Stimulated activated CD8-positive, alpha-beta memory T cell treated with anti-CD3 and anti-CD28 coated beads, Interleukin-7, amount 100 ng/mL, for 24 hours (primary cell): Measurements from ENCODE around the gene GEMIN8.

Experiments
- DNase-seq: peaks from one replicate; pipeline ENCODE4 v3.0.0-alpha.2; 2020; ENCODE audit warnings: low read depth

The GEMIN8 gene, protein sequence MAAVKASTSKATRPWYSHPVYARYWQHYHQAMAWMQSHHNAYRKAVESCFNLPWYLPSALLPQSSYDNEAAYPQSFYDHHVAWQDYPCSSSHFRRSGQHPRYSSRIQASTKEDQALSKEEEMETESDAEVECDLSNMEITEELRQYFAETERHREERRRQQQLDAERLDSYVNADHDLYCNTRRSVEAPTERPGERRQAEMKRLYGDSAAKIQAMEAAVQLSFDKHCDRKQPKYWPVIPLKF

DNA sequence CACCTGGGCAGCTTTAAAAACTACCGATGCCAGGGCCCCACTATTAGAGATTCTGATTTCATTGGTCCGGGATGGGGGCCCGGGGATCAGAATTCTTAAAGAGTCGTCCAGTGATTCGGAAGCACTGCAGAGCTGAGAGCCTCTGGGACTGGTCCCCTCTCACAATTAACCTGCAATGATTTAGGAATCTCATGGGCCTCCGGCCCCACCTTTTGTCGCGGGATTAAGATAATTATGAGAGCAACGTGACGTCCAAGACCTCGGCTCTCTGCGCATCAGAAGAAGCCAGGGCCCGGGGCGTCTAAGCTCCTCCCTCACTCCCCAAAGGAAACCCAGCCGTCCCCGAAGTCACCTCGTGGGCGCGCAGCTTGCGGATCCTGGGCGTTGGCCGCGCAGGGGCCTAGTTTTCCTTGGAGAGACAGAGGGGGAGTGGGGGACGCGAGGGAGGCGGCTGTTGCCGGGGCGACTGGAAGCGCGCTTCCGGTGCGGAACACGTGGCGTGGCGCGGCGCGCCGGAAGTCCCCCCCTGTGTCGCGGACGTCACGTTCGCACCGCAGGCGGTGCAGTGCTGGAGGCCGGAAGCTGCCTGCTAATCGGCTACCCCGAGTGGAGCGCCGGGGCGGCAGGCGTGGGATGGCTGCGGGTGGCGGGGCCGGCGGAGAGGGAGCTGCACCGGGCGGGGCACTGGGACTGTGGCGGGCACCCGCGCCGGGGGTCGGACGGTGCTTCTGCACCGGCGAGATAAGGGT is at the start of gene GEMIN8:
TSS of gene GEMIN8 (minus strand) at position 468 of the 749 bp plus-strand sequence. CDS start 8,414 bp downstream, outside the sequence.
- DNase-seq, result peak; percentile 69

DNA sequence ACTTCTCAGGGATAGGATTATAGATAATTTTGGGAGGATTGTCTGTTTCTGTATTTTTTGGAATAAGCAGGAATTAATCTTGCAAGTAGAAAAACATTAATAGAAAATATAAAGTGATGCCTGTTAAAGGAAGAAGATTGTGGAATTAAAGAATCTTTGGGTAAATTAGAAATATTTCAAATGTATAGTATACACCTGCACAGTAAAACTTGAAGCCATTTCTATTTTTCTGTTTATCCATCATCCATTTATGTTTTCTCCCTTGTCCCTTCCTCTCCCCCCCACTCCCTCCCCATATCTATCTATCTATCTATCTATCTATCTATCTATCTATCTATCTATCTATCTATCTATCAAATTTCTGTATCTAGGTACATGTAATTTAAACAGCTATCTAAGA is 46.9 kb upstream of the GEMIN8 start:
- no peak for DNase-seq

DNA sequence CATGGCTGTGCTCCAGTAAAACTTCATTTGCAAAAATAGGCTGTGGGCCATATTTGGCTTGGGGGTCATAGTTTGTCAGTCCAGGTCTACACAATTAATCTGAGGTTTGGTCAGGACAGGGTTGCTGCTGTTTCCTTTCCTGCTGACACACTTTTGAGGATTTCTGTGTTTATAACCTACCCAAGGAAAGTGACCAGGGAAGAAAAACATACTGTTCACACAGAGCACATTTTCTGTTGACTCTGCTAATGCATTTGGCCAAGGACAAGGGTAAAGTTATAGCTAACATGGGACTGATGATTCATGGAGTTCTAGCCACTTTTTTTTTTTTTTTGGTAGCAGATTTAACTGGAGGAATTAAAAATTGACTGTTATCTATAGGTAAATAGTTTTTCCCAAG is 43.9 kb upstream of the GEMIN8 start:
- DNase-seq, result no peak

DNA sequence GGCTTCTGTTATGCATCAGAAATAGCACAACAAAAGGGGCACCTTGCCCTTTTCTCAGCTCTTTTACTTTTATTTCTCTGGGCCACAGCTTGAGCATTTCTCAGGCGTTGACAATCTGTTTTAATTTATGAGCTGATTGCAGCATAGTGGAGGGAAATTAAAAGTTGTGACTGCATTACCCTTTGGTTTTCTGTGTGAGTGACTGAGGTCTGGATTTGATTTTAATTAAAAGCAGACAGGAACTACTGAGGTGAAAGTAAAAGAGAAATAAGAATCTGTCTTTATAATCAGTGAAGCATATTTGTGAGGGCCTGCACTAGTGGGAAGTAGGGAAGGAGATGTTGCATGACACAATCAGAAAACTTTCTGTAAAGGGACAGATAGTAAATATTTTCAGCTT is 43.4 kb upstream of the GEMIN8 start:
- DNase-seq, result no peak

DNA sequence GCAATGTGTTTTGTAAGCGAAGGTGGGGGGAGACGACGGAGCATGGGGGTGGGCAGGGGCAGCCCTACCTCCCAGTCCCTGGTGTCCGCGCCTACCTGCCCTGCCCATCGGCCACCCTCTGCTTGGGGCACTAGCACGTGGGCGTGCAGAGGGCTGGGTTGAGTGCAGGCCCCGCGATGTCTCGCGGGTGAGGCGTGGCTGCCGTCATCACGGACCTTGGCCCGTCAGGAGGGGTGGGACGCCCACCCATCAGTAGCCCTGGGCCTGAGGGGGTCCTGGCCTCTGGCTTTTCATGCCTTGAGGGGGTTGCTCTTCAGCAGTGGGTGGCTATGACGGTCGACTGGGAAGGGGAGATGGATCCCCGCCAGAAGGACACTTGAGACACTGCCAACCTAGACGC is 36.1 kb upstream of the GEMIN8 start:
- no peak for DNase-seq

DNA sequence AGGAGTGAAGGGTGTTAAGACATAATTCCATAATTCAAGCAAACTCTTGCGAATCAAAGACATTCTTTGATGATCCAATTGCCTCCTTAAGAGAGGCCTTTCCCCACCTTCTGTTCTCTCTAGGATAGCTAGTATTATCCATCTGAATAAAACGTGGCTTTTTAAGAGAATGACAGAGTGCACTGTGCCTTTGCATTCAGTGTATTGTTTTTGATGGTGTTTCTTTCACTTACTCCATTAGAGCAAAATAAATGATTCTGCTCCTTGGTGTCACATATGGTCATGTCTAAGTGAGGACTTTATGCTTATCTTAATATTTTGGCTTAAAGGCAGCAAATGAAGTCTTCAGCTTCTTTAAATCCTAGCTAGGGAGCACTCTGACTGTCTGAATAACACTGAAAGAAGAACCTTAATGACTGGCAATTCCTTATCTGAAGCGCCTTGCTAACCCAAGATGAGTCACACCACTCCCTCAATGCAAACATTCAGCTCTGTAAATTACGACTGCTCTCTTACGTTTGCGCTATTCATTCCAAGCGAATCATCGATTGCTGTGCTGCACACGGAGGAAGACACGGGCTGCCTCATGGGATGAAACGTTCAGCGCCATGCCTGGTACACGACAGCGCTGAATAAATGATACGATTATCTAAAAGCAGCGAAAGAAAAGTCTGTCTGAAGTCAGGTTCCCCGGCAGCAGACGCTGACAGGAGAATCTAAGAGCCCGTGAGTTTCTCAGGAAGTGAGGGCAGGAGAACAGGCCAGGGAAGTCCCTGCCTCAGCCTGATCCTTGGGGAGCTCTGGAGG is 35.1 kb upstream of the GEMIN8 start:
- no peak for DNase-seq

DNA sequence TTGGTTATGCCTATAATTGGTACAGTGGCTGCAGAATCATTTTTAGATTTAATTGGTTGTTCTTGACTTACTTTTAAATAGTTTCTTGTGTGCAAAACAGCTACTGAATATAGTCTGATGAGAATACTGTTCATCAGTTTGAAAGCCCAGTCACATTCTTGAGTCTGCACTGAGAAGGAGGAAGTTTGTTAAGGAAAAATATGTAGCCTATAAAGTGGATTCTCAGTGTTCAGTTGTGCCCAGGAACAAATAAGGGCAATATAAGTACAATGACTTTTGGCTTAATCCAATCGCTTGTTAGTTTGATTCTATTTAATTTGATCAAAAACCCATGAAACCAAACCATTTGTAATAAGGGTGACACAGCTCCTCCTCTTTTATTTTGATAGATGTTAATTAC is 32.8 kb upstream of the GEMIN8 start:
- no peak for DNase-seq

DNA sequence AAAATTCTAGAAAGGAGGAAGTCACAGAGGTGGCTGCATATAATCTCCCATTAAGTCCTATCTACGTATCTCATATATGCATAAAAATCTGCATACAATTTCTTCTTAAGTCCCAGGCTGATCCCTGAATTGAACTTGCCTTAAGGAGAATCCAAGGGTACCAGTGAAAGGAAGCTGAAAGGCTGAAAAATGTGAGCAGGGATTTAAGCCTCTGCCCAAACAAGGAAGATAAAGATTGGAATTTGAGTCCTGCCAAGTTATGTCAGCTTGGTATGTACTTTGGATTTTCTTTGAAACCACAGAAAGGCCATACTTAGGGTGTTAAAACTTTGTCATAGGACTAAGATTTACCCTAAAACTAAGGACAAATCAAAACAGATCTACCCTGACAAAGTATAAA is 26.5 kb upstream of the GEMIN8 start:
- no peak for DNase-seq

DNA sequence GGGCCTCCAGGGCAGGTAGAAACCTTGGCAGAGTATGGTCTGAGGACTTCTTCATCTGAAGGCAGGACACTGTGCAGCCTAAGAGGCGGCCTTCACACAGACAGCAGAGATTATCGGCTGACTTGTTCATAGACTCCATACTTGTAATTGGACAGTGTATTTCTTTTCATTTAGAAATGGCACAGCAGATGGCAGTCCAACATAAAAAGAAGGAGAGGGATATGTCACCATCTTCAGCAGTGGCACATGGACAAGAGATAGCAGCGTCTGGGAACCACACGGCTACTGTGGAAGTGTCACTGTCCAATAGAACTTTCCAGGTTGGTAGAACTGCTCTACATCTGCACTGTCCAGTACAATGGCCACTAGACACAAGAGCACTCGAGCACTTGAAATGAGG is 21.7 kb upstream of the GEMIN8 start:
- no peak for DNase-seq

DNA sequence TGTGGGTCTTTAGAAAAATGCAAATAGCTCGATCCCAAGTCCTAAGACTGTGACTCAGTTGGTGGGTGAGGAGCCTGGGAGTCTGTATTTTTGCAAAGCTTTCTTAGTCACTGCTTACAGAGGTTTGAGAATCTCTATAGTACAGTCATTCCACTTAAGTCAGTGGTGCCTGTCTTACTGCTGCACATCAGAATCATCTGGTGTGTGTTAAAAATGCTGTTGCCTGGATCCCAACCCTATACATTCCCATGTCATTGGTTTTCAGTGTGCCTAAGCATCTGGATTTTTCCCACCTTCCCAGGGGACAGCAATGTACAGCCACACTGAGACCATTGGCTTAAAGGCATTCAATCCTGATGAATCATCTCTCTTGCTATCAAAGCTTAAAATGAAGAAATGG is 21.0 kb upstream of the GEMIN8 start:
- no peak for DNase-seq

DNA sequence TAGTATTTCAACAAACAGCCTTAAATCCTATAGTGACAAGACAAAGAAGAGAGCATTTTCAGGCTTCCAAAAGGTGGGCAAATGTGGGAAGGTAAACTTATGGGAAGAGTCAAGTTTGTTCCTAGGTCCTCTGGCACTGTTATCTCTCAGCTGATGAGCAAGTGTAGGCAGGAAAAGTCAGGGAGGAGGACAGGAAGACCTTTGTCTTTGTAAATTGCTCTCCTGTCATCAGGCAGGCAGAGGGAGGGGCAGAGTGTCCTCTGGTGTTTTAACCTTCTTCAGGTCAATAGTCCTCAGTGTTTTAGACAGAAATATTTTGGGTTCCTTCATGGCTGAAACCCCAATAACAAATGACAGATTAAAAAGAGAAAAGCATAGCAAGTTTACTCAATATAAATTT is 13.5 kb upstream of the GEMIN8 start:
- no peak for DNase-seq

DNA sequence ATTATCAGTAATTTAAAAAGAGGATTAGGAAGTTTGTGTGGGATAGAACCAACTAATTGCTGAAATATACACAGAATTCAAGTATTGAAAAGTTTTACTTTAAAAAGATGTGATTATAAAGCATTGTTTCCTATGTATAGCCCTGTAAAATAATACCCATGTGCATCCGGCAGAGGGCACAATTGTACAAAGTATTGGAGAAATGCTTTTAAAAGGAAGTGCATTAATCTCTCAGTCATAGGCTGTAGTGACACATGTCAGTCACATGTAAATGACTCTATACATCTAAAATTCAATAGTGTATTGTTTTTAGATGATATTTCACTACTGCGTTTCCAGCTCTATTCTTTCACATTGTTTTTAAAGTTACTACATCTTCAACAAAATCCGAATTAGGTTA is 9.7 kb upstream of the GEMIN8 start:
- DNase-seq, result peak; percentile 17

DNA sequence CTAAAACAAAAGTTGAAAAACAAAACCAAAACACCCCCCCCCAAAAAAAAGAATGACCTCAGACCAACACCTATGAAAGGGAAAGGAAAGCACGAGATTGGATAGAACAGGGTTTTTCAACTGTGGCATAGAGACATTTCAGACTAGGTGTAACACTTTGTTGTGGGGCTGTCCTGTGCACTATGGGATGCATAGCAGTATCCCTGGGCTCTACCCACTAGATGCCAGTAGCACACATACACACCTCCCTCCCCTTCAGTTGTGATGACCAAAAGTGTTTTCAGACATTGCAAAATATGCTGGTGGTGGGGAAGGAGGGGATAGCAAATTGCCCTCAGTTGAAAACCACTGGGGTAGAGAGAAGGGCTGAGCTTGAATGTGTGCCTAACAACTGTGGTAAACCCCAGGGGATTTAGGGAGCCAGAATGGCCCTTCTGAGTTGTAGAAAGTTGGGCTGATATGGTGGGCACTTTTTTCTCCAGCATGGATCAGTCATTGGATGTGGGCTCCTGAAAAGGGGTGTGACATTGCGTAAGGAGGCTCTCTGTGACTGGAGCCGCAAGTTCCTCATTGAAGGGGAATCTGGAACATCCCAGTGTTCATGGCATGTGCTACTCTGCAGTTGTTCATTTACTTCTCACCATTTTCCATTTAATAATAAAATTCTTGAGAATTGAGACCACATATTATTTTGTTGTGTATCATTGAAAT is 8.8 kb upstream of the GEMIN8 start:
- DNase-seq, result no peak

DNA sequence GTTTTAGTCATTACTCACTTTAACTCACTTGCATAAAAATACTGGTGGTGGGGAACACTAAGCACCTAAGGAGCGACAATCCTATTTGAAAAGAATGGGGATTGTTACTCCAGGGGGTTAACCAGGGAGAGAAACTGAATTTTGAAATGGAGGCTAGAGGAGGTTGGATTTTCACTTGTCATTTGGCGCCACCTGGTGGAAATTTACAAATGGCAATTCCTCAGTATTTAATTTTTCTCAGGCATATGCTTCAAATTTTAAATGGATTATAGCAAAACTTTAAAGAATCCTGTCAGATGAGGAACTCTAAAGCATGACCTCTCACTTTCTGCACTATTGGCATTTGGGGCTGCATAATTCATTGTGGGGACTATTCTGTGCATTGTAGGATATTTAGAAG is 2.7 kb upstream of the GEMIN8 start:
- no peak for DNase-seq

DNA sequence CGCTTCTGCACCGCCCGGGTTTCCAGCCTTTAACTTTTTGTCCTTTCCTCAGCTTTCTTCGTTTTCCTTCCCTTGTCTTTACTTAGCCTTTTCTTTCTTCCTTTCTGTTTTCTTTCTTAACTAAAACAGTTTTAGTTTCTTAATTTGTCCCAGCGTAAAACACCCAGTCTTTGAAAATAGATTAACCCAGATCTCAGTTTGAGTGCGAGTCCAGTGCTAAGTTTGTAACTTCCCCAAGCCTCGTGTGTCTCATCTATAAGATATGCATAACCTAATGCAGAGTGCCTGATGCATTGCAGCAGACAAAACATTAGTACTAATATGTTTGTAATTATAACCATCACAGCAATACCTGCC is 460 bp upstream of the GEMIN8 start:
- no peak for DNase-seq

DNA sequence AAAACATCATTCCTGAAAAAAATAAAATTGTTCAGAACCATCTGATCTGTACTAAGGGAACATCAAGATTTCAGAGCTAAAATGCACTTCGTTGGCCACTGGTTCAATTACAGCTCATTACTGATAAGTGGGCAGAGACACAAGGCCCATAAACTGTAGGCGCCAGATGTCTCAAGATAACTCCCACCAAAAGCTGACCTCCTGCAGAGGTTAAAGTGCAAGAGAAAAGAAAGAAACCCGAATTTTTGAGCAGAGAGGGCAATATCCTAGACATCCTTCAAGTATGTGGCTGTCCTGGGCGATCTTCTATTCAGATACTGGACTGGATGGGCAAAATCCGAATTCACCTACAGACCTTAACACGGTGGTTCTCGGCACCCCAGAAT is 660 bp downstream of the GEMIN8 start:
- no peak for DNase-seq

DNA sequence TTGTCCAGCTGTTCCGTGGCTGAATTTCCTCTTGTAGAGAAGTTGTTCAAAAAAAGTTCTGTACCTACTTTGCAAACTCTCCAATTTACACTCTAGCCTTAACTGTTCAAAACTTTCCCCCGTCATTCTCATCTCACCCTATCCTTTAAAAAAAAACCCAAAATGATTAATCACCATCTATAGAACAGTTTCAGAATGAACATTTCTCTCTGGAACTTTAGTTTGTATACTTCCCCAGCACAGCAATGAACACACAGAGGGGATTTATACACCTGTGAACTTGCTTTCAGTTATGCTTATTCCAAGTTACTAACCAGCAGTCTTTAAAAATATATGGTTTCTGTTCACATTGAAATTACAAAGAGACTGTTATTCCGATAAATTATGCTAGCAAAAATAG is 1.2 kb downstream of the GEMIN8 start:
- DNase-seq, result no peak

DNA sequence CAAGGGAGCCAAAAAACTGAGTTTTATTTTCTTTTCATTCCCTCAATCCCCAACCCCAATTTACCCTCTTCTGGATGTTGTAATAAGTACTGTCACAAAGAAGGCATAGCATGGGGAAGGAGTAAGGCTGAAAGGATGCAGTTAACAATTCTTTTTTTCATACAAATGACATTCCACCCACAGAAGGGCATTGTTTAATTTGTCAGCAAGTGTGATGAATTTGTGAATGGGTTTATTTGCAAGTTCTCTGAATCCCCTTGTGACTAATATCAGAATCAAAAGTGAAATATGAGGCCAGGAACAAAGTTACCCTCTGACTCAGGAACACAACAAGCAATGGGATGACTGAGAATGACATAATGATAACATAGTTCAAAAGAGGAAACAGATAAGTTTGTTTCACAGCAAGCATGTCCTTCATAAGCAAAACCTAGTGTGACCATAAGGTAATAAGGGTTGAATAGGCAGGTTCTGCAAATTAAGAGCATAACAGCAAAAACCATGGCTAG is 2.1 kb downstream of the GEMIN8 start:
- no peak for DNase-seq

DNA sequence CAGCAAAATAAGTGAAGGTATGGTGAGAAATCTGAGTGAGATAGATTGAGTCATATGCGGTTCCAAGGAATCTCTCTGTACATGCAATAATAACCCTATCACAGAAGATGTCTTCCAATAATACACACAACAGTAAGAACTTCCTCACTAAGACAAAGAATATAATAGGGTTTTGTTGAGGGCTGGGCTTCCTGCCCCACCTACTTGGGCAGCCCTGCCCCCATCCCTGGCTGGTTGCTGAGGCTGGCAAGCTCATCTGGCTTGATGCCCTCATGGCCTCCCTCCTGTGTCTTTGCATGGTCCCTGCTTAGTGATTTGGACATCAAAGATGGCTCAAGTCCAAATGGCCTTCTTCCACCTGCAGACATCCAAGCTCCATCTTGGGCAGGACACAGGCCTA is 2.7 kb downstream of the GEMIN8 start:
- DNase-seq, result no peak

DNA sequence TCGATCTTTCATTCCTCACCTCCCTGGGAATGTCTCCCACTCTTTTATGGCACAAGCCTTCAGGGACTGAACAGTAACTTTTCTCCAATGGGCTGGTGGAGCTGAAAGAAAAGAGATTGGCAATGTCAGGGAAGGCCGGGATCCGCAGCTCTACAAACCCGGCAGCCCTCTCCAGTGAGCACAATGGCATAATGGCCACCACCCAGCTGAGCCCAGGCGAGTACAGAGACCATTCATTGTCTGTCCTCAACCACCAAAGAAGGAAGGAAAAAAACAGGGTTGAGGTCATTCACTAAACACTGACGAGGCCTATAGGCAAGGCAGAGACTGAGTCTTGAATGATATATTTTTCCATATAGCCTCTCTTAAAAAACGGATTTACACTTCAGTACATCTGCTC is 3.6 kb downstream of the GEMIN8 start:
- DNase-seq, result no peak

DNA sequence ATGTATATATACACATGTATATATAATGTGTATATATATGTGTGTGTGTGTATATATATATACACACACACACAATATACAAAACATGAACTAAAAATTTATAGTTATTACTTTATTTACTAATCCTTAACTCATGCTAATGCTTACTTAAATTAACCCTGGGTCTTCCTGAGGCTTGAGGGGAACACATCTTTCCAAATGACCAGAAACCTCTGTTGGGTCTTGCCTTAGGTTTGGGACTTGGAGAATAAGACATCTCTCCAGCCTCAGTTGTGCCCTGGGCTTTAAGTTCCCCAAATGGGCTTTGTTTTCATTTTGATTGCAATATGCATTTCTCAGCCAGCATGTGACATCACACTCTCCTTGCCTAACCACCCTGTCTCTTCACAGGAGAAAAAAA is 7.7 kb downstream of the GEMIN8 start:
- DNase-seq, result no peak

DNA sequence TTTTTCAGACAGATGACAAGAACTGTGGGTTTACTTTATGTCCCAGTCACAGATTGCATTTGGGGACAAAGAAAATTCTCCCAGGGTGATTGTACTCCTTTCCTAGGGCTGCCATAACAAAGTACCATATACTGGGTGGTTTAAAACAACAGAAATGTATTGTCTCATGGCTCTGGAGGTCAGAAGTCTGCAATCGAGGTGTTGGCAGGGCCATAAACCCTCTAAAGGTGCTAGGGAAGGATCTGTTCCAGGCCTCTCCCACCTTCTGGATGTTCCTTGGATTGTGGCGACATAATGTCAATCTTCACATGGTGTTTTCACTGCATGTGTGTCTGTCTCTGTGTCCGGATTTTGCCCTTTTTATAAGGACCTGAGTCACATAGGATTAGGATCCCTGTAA is 12.3 kb downstream of the GEMIN8 start:
- DNase-seq, result no peak
